Choroid plexus epithelial cell (primary cell): ENCODE measurements around the gene GABPB2.

Source experiments
- DNase-seq: peaks from one replicate; pipeline ENCODE4 v3.0.0-alpha.2; 2010; ENCODE audit warnings: low read depth
- H3K4me3 ChIP-seq: 2 replicates; pipeline ENCODE4 v1.5.1; 2011; ENCODE audit warnings: low read depth, mild to moderate bottlenecking, control low read depth, low read length, moderate library complexity
- TF ChIP-seq, protein P1 (sequence below): conservative IDR thresholded peaks from 2 replicates; pipeline ENCODE4 v1.5.1; 2011; ENCODE audit warnings: low read depth, mild to moderate bottlenecking, control low read depth, inconsistent platforms, low read length, moderate library complexity

The GABPB2 gene

DNA sequence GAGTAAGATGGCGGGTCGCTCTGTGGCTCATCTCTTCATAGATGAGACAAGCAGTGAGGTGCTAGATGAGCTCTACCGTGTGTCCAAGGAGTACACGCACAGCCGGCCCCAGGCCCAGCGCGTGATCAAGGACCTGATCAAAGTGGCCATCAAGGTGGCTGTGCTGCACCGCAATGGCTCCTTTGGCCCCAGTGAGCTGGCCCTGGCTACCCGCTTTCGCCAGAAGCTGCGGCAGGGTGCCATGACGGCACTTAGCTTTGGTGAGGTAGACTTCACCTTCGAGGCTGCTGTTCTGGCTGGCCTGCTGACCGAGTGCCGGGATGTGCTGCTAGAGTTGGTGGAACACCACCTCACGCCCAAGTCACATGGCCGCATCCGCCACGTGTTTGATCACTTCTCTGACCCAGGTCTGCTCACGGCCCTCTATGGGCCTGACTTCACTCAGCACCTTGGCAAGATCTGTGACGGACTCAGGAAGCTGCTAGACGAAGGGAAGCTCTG is 88.2 kb downstream of the GABPB2 start:
- DNase-seq = no peak
- no peak overlapping the region for H3K4me3 ChIP-seq
- TF ChIP-seq, protein P1, sequence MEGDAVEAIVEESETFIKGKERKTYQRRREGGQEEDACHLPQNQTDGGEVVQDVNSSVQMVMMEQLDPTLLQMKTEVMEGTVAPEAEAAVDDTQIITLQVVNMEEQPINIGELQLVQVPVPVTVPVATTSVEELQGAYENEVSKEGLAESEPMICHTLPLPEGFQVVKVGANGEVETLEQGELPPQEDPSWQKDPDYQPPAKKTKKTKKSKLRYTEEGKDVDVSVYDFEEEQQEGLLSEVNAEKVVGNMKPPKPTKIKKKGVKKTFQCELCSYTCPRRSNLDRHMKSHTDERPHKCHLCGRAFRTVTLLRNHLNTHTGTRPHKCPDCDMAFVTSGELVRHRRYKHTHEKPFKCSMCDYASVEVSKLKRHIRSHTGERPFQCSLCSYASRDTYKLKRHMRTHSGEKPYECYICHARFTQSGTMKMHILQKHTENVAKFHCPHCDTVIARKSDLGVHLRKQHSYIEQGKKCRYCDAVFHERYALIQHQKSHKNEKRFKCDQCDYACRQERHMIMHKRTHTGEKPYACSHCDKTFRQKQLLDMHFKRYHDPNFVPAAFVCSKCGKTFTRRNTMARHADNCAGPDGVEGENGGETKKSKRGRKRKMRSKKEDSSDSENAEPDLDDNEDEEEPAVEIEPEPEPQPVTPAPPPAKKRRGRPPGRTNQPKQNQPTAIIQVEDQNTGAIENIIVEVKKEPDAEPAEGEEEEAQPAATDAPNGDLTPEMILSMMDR = no peak

DNA sequence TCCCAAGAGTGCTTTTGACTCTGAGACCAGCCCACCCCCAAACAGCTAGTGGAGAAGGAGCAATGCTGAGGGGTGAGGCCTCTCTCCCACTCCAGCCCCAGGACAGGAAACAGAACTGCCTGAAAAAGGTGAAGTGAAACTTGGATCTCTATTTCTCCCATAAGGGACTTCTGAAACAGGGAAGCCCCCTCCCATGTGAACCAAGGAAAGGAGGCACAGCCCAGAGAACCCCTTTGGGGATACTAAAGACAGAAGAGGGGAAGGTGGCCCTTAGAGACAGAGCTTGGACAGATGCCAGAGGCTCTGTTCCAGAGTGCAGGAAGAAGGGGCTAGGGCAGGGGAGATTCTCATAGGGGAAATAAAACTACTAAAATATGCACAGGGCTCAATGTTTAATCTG is 88.8 kb downstream of the GABPB2 start:
- TF ChIP-seq, protein P1 = no peak
- H3K4me3 ChIP-seq = no peak overlapping the region
- DNase-seq = no peak

DNA sequence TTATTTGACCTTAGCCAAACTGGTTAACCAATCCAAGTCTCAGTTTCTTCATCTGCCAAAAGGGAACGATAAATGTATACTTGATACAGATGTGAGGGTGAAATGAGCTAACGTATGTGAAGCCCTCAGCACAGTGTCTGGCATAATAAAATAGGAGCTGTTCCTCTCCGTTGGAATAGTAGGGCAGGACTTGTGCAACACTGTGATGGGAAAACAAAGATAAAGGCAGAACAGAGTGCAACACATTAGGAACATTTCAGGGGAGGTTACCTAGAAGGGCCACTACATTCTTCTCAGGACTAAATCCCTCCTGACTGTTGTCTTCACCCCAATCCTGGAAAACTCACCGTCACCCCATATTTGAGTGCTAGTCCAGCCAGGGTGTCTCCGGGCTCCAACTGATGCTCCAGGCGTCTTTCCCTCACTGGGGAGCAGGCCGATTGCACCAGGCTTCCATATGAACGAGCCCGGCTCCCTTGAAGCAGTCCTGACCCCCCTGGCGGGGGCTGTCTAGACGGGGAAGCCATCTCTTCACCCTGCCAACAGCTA is 94.2 kb downstream of the GABPB2 start:
- peak; percentile 17 for DNase-seq
- H3K4me3 ChIP-seq = peak overlapping the region; percentile 96
- TF ChIP-seq, protein P1 = no peak

DNA sequence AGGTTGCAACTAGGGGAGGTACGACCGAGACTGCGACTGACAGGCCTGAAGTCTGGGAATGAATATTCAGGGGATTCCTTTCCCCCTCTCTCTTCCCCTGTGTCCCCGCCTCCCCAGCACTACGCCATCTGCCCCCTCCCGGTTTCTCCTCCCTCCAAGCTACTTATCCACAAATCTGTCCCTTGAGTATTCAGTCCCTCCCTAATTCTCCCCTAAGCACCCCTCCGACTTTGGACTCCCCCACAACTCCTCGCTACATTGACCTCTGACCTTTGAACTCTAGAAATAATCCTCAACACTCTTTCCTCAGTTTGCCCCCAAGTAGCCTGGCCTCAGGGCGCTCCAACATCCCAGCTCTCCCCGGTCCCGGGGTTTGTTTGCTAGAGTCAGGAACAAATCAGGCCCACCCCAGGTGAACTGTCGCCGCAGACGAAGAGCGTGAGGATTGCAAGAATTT is 94.7 kb downstream of the GABPB2 start:
- TF ChIP-seq, protein P1 = no peak
- peak; percentile 60 for DNase-seq
- peak overlapping the region; percentile 96 for H3K4me3 ChIP-seq

DNA sequence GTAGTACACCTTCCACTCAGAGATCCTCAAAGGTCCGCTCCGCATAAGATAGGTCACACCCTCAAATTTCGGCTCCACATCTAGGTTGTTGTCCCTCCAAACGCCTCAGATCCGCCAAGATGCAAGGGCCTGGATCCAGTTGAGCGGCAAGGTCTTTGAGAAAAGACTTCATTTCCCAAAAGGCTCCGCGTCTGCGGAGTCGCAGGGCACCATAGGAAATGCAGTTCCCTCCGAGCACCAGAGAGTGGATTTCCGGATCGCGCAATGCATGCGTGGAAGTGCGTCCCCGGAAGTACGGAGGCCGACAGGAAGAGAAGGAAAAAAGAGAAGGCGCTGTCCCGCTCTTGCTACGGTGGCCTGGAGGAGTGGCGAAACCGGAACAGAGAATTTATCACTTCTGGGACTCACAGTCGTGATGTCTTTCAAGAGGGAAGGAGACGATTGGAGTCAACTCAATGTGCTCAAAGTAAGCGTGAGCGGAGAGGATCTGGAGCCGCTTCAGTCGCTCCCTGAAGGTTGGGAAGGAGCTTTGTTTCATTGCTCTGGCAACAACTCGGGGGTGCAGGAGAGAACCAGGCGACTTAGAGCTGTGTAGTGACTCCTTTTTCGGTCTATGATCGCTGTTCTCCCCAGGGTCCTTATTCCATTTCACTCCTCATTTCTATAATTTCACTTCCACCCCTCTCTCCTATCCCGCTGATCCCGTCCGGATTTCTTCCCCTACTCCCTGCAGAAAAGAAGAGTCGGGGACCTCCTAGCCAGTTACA is 95.4 kb downstream of the GABPB2 start, which contains the start of the genes LYSMD1 and SCNM1:
Gene LYSMD1, minus strand, starts transcription at position 165 of the 767 bp plus-strand sequence. CDS start 644 bp downstream, outside the sequence.
Gene SCNM1, plus strand, starts transcription at position 407 of the 767 bp plus-strand sequence. Its CDS starts 9 bp downstream, at position 416.
- TF ChIP-seq, protein P1 = peak; percentile 4
- peak within 1 kb of the TSS; percentile 96 for H3K4me3 ChIP-seq
- DNase-seq = peak; percentile 99

DNA sequence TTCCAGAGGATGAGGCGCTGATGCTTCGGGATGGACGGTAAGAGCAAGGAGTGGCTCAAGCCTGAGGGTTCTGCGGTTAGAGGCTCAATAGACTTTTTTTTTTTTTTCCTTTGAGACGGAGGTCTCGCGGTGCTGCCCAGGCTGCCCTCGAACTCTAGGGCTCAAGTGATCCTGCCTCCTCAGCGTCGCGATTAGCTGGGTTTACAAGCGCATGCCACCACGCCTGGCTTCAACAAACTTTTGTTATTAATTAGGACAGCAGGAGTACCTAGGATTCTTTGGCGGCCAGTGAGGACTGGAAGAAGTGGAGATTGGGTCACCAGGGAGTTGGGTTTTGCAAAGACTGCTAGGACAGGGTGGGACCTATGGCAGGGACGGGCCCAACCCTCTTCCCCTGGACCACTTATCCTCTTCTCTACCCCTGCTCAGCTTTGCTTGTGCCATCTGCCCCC is 96.0 kb downstream of the GABPB2 start:
- DNase-seq = peak; percentile 79
- peak overlapping the region; percentile 96 for H3K4me3 ChIP-seq
- TF ChIP-seq, protein P1 = no peak
